Fibroblast of skin of abdomen (primary cell): ENCODE measurements around the gene KRTAP10-8.
"Not testable (repeated sequence)": the region's sequence is repeated elsewhere in the genome, so short reads cannot be mapped to it uniquely, and the experiment has no call there.

Source experiments
- DNase-seq: peaks from one replicate; pipeline ENCODE4 v3.0.0-alpha.2; 2013

The KRTAP10-8 gene

GRCh38 chr21:44618504-44618903, 6.6 kb downstream of the KRTAP10-8 start:
- DNase-seq, result no peak

DNA sequence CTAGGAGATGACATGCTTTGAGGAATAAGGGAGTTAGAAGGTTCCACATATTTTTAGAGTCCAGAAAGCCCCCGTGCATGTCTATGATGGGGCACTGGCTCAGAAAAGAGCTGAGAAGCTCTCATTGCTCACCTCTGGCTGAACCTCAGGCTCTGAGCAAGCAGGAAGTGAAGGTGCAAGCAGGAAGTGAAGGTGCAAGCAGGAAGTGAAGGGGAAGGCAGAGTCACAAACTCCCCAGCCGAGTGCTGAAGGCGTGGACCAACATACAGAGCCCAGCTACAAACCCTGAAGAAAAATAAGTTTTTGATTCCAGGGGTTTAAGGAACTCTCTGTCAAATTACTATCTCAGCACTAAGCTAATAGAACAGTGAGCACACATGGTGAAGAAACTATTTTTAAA, 7.0 kb downstream of the KRTAP10-8 start:
- DNase-seq, result no peak

DNA sequence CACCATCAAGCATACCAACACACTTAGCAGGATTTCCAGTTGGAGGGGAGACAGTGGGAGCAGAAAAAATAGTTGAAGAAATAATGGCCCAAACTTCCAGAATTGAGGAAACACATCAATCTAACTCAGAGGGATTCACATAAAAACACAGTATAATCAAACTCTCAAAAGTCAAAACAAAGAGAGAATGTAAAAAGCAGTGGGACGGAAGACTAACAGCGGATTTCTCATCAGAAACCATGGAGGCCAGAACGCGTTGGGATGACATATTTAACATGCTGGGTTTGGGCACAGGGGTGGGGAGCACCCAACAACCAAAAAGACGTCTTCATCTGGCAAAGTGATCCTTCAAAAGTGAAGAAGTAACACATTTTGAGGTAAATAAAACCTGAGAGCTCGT, 8.0 kb downstream of the KRTAP10-8 start:
- DNase-seq, result no peak

GRCh38 chr21:44623575-44623974, 11.7 kb downstream of the KRTAP10-8 start:
- DNase-seq, result no peak

- DNase-seq, result no peak
These were observed 13.9 kb downstream of the KRTAP10-8 start for GRCh38 chr21:44625756-44626155.

DNA sequence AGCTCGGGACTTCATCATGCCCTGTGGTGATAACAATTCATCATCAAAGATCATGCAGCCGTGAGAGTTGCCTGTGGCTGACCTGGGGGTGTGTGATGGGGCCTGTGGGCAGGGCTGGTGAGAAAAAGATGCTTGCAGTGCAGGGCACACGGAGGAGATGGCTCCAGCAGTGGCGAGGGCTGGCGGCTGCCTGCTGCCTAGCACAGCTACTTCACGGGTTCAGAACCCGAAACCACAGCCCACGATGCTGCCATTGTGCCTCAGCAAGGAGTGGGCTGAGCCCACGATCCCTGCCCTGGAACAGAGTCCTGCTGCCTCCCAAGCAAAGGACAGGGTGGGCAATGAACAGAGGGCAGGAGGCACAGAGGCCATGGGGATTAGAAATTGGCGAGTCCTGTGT, 14.4 kb downstream of the KRTAP10-8 start:
- no peak for DNase-seq

DNA sequence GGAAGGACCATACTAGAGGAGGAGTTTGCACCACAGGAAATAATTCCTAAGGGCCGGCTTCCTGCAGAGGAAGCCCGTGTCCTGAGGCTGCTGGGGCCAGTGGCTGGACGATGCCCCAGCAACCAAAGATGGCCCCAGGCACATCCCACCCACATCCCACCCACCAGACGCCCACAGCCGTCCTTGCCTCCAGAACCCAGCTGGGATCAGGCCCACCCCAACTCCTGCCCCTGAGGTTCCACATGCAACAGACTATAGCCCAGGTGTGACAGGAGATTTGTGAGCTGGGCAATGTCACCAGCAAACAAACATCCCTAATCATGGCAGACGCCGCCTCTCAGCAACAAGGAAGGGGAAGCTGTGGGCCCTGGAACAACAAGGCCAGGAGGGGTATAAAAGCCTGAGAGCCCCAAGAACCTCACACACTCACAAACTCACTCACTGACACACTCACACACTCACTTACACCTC, 14.8 kb downstream of the KRTAP10-8 start, which contains the start of gene KRTAP10-9:
Gene KRTAP10-9, plus strand, starts transcription at position 421 of the 471 bp plus-strand sequence. CDS start 79 bp downstream, outside the sequence.
- DNase-seq, result no peak

GRCh38 chr21:44627181-44627822, 15.4 kb downstream of the KRTAP10-8 start:
- DNase-seq, result not testable (repeated sequence)

- DNase-seq, result not testable (repeated sequence)
These were observed 16.0 kb downstream of the KRTAP10-8 start for GRCh38 chr21:44627831-44628233.

DNA sequence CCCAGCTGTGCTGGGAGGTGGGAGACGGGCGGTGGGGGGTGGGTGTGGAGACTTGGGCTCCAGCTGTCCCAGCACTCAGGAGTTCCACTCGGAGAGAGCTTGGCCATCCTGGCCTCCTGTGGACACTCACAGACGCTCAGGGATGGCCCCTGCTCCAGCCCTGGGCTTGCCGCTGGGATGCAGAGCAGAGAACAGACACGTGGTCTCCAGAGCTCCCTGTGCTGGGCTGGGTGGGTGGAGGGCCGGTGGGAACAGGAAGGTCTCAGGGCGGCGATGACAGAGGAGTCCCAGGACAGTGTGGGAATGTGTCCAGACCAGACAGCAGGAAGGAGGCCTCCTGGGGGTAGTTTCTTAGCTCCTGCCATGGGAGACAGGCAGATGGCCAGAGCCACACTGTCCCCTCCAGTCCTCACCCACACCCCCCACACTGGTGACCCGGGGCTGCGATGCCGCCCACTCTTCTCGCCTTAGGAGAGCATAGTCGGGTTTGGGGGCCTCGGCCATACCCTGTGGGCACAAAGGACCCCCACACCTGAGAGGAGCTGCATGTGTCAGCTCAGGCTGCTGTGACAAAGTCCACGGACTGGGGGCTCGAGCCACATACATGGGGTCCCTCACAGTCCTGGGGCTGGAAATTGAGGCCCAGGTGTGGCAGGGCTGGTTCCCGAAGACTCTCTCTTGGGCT, 17.0 kb downstream of the KRTAP10-8 start:
- no peak for DNase-seq

- DNase-seq, result no peak
These were observed 18.6 kb downstream of the KRTAP10-8 start for GRCh38 chr21:44630440-44630839.

GRCh38 chr21:44632067-44632466, 20.2 kb downstream of the KRTAP10-8 start:
- DNase-seq, result no peak

DNA sequence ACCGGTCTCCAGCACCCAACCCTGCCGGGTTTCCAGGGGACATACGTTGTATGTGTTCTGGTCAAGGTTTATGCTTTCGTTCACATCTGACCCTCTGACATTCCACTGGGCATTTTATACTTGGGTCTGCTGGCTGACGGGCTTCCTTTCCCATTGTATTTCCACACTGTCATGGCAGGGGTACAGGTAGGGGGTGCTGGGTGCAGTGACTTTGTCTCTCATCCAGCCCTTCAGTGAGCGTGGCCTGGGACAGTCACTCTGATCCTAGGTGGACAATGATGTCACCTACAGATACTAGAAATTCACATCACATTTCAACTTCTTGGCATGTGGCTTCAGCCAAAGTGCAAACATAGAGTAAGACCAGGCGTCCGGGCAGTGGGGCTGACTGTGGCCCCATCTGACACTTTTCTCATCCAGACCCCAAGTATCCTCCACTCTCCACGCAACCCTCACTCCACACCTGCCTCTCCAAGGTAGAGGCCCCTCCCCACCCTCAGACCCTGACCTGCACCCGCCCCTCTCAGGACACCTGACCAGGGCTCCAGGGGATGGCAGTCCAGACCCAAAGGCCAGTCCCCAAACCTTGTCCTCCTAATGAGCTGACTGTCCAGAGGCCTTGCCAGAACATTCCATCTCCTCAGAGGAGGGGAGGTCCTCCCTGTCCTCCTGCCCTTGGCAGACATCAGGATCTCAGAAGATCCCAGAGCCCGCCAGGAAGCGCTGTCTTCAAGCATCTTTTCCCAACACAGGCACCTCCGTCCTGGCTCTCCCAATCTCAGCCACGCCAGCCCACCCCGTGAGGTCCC, 24.5 kb downstream of the KRTAP10-8 start:
- no peak for DNase-seq

- DNase-seq, result no peak
These were observed 25.4 kb downstream of the KRTAP10-8 start, which contains the start of gene KRTAP10-10 for GRCh38 chr21:44637018-44637850. Gene KRTAP10-10, plus strand, starts transcription at chr21:44637356. Its CDS starts 62 bp downstream, at chr21:44637418.

GRCh38 chr21:44637851-44638348, 26.0 kb downstream of the KRTAP10-8 start:
- not testable (repeated sequence) for DNase-seq

GRCh38 chr21:44638506-44639330, 26.8 kb downstream of the KRTAP10-8 start:
- not testable (repeated sequence) for DNase-seq

GRCh38 chr21:44639331-44639655, 27.4 kb downstream of the KRTAP10-8 start:
- no peak for DNase-seq

- DNase-seq, result no peak
These were observed 28.9 kb downstream of the KRTAP10-8 start for GRCh38 chr21:44640761-44641160.

GRCh38 chr21:44643741-44644310, 31.9 kb downstream of the KRTAP10-8 start:
- DNase-seq, result no peak

GRCh38 chr21:44644878-44645277, 33.0 kb downstream of the KRTAP10-8 start:
- DNase-seq, result no peak
